Right atrium auricular region (tissue), 2 donors: ENCODE data around the gene RACK1. TPM values are rescaled to one million over a fixed set of nuclear protein-coding genes. Genes with fewer than 3 reads are reported as not detected.

Experiments used
- DNase-seq: peaks from one replicate; pipeline ENCODE4 v3.0.0-alpha.2; 2019; ENCODE audit warnings: low spot score
- H3K27ac ChIP-seq, 2 donors: fragments of 200-600 bp; sonication (generic); 1 replicate in 1 of 2; 2 replicates in 1 of 2; pipeline ENCODE4 v1.5.1; 2016 to 2019
- H3K27me3 ChIP-seq, 2 donors: fragments of 200-600 bp; sonication (generic); one replicate each; pipeline versions ENCODE4 v1.5.1 to v1.6.0; 2017 to 2019
- H3K36me3 ChIP-seq: fragments of 200-600 bp; sonication (generic); one replicate; pipeline ENCODE4 v1.5.1; 2016
- H3K4me1 ChIP-seq, 2 donors: fragments of 200-600 bp; sonication (generic); one replicate each; pipeline versions ENCODE4 v1.5.1 to v1.6.0; 2017 to 2019
- H3K4me3 ChIP-seq, 2 donors: fragments of 200-600 bp; sonication (generic); 1 replicate in 1 of 2; 2 replicates in 1 of 2; pipeline ENCODE4 v1.5.1; 2017 to 2019; ENCODE audit warnings: mild to moderate bottlenecking in 1 of 2, moderate library complexity in 1 of 2
- H3K9me3 ChIP-seq, 2 donors: fragments of 200-600 bp; sonication (generic); one replicate each; pipeline ENCODE4 v1.5.1; 2019
- CTCF ChIP-seq, 2 donors: fragments of 200-600 bp; sonication (generic); IDR thresholded peaks; one replicate each; pipeline ENCODE4 v1.5.1; 2019; ENCODE audit warnings: antibody characterized with exemption in 2 of 2
- total RNA-seq, 2 donors: library from RNA; depleted of rRNA; stranded (reverse); fragments of >200 nt; gene quantifications; one replicate each; pipeline ENCODE4 v1.1.0, GENCODE V29; 2016

Gene RACK1
- total RNA-seq, 2 donors from 2014 or later, result 1,155 to 1,413 TPM

- peak overlapping the region; percentile 93 to 94 for H3K27ac ChIP-seq
- H3K36me3 ChIP-seq, result no peaks in the 10 kb centered on the region
- TF ChIP-seq CTCF (IDR thresholded peaks at IDR 0.05), result no peak
- no peak for DNase-seq
- H3K9me3 ChIP-seq, result no peaks in the 10 kb centered on the region
- peaks cover 0 to 28% of the 10 kb centered on the region in 2 donors for H3K4me1 ChIP-seq
- H3K27me3 ChIP-seq, result no peaks in the 10 kb centered on the region
- H3K4me3 ChIP-seq, result peak overlapping the region; percentile 66 to 68
These were observed 51.2 kb downstream of the RACK1 start for GRCh38 chr5:181192337-181193046.

DNA sequence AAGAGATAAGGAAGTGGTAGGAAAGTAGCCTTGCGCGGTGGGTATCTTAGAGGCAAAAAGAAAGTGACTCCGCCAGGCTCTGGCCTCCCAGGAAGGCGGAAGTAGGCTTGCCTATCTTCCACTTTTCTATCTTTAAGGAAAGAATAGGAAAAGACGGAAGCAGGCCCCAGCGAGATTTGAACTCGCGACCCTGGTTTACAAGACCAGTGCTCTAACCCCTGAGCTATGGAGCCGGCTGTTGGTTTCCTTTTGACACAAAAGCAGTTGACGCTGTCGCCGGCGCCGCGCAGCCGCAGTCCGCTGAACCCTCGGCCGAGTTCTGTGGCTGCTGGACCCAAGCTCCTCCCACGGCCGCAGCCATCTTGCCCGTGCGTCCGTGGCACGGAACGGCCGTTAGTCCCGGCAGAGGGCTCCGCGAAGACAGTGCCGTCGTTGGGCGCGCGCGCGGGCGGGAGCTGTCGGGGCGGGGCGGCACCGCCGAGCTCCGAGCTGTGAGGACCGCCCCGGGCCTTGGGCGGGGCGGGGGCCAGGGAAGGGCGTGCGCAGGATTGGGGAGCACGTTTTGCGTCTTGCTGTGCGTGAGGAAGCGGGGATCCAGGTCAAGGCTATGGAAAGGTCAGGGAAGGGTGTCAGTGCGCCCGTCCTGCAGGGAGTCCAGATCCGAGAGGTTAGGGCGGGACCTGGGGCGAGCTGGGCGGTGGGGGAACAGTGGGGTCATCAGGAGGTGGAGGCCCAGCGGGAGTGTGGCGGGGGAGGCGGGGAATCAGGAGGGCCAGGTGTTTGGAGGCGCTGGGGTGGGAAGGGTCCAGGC, 52.0 kb downstream of the RACK1 start:
- Histone ChIP-seq H3K4me3 (peak overlapping the region; percentile 66 to 68), H3K36me3 (no peaks in the 10 kb centered on the region), H3K9me3 (no peaks in the 10 kb centered on the region), H3K27me3 (no peaks in the 10 kb centered on the region), H3K4me1 (peaks cover 0 to 28% of the 10 kb centered on the region in 2 donors), H3K27ac (peak overlapping the region; percentile 93 to 94)
- no peak for TF ChIP-seq CTCF (IDR thresholded peaks at IDR 0.05)
- peak; percentile 98 for DNase-seq

DNA sequence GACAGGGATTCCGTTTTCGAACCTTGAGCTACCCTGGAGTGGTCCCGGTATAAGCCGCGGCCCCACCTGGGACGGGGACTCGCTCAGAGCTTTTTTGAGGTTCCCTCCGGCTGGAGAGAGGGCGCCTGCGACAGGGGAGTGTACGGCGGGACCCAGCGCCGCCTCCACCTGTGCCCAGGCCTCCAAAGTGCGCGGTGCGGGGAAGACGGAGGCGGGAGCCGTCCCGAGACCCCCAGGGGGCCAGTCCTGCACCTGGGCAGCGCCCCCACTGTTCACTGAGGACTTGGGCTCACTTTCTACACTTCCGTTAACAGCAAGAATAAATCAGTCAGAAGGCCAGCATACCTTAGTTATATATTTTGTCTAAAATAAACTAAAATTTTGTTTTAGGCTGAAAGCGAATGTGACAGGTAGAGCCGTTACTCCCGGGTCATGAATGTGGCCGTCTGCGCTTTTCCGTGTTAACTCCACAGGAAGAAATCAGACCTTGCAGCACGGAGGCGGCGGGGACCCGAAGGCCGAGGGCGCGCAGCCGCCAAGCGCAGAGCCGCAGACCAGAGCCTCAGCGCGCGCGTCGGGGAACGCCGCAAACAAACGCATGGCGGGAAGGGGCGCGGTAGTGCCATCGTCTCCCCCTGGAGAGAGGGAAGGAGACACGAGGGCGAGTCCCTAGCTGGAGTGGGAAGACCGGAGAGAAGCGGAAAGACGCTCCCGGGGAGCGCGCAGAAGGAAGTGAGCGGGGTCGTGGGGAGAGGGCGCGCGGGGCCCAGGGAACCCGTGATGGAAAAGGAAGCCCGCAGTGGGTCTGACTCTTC, 52.8 kb downstream of the RACK1 start:
- Histone ChIP-seq H3K9me3 (no peaks in the 10 kb centered on the region), H3K4me1 (peaks cover 0 to 28% of the 10 kb centered on the region in 2 donors), H3K36me3 (no peaks in the 10 kb centered on the region), H3K27me3 (no peaks in the 10 kb centered on the region), H3K27ac (peak overlapping the region; percentile 93 to 94), H3K4me3 (peak overlapping the region; percentile 66 to 68)
- TF ChIP-seq CTCF (IDR thresholded peaks at IDR 0.05), result peak; percentile 6 to 41
- DNase-seq, result no peak

GRCh38 chr5:181189962-181190710, 53.6 kb downstream of the RACK1 start:
- H3K27me3 ChIP-seq, result no peaks in the 10 kb centered on the region
- no peaks in the 10 kb centered on the region for H3K9me3 ChIP-seq
- H3K36me3 ChIP-seq, result no peaks in the 10 kb centered on the region
- no peak for TF ChIP-seq CTCF (IDR thresholded peaks at IDR 0.05)
- DNase-seq, result no peak
- peak overlapping the region; percentile 66 to 68 for H3K4me3 ChIP-seq
- peaks cover 0 to 29% of the 10 kb centered on the region in 2 donors for H3K4me1 ChIP-seq
- peak overlapping the region; percentile 93 to 94 for H3K27ac ChIP-seq

DNA sequence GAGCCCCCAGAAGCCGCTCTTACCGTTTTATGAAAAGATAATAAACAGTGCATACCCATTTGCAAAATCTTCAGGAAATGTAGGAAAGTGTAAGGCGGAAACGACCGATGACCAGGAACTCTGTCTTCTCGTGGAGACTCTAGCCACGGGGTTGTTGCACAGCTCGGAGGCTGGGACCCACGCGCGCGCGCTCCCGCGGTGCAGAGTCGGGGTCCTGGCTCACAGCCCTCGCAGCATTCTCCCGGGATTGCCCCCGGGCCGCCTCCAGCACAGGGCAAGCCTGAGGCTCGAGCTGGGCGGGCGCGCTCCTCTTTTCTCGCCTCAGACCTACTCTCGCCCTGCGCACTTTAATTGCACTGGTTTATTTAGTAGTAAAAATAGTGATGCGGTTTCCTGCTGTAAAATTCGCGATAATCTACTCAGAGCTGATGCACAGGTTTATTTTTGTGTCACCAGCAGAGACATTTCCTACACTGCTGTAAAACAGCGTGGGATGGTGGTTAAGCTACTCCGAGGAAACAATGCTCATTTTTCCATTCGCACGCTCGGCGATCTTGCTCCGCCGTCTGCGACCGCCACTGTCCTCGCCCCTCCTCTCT, 54.2 kb downstream of the RACK1 start:
- H3K36me3 ChIP-seq, result no peaks in the 10 kb centered on the region
- H3K27me3 ChIP-seq, result no peaks in the 10 kb centered on the region
- no peak for DNase-seq
- peaks cover 0 to 36% of the 10 kb centered on the region in 2 donors for H3K4me1 ChIP-seq
- no peak for TF ChIP-seq CTCF (IDR thresholded peaks at IDR 0.05)
- H3K4me3 ChIP-seq, result peak overlapping the region; percentile 66 to 68
- no peaks in the 10 kb centered on the region for H3K9me3 ChIP-seq
- peak overlapping the region; percentile 93 to 94 for H3K27ac ChIP-seq
